Measurements from ENCODE around the gene MISP3. TPM values are rescaled to one million over a fixed set of nuclear protein-coding genes. Genes with fewer than 3 reads are reported as not detected.
"Not testable (repeated sequence)": the region's sequence is repeated elsewhere in the genome, so short reads cannot be mapped to it uniquely, and the experiment has no call there.

The MISP3 gene
- total RNA-seq, 1 donor from 2014 or later, result 2.7 TPM

GRCh38 chr19:14030997-14031718, 41.4 kb upstream of the MISP3 start:
- H3K4me3 ChIP-seq, result peak overlapping the region; percentile 54 to 63
- H3K27me3 ChIP-seq, result no peaks in the 10 kb centered on the region
- H3K27ac ChIP-seq, result peak overlapping the region; percentile 72
- TF ChIP-seq CTCF (IDR thresholded peaks at IDR 0.05), result no peak
- TF ChIP-seq POLR2A (IDR thresholded peaks at IDR 0.05), result no peak
- TF ChIP-seq POLR2AphosphoS5 (IDR thresholded peaks at IDR 0.05; ENCODE audit: insufficient read depth in 1 of 2, low read depth in 1 of 2), result no peak
- H3K9me3 ChIP-seq, result no peaks in the 10 kb centered on the region
- peaks cover 15% of the 10 kb centered on the region for H3K4me1 ChIP-seq
- no peaks in the 10 kb centered on the region for H3K36me3 ChIP-seq
- no peak for DNase-seq (ENCODE audit: extremely low spot score in 2 of 2)
- intact Hi-C loops (cut with DNase I), result no loop called here

GRCh38 chr19:14031719-14032480, 40.7 kb upstream of the MISP3 start, which contains the start of gene IL27RA:
Gene IL27RA (plus strand): TSS chr19:14031762. CDS start chr19:14031873, 111 bp downstream.
- TF ChIP-seq CTCF (IDR thresholded peaks at IDR 0.05) (peak in 1 of 3 experiments; percentile 42), POLR2AphosphoS5 (IDR thresholded peaks at IDR 0.05; ENCODE audit: insufficient read depth in 1 of 2, low read depth in 1 of 2) (peak in 1 of 2 donors; percentile 51), POLR2A (IDR thresholded peaks at IDR 0.05) (no peak)
- no peak for DNase-seq (ENCODE audit: extremely low spot score in 2 of 2)

GRCh38 chr19:14033946-14034345, 38.6 kb upstream of the MISP3 start:
- TF ChIP-seq POLR2AphosphoS5 (IDR thresholded peaks at IDR 0.05; ENCODE audit: insufficient read depth in 1 of 2, low read depth in 1 of 2), result no peak
- no peak for TF ChIP-seq POLR2A (IDR thresholded peaks at IDR 0.05)
- TF ChIP-seq CTCF (IDR thresholded peaks at IDR 0.05), result no peak
- no peak overlapping the region for H3K4me3 ChIP-seq
- no peak for DNase-seq (ENCODE audit: extremely low spot score in 2 of 2)
- H3K4me1 ChIP-seq, result peaks cover 15% of the 10 kb centered on the region
- no peaks in the 10 kb centered on the region for H3K9me3 ChIP-seq
- no peak overlapping the region for H3K27ac ChIP-seq
- no peaks in the 10 kb centered on the region for H3K36me3 ChIP-seq
- no peaks in the 10 kb centered on the region for H3K27me3 ChIP-seq
- intact Hi-C loops (cut with DNase I), result no loop called here

More at GRCh38 chr19:14031719-14032480, 40.7 kb upstream of the MISP3 start, which contains the start of gene IL27RA:
- peak within 1 kb of the TSS; percentile 72 for H3K27ac ChIP-seq
- no peaks in the 10 kb centered on the region for H3K27me3 ChIP-seq
- peak within 1 kb of the TSS; percentile 54 to 63 for H3K4me3 ChIP-seq
- H3K36me3 ChIP-seq, result no peaks in the 10 kb centered on the region
- intact Hi-C loops (cut with DNase I), result no loop called here
- no peaks in the 10 kb centered on the region for H3K9me3 ChIP-seq
- peaks cover 15% of the 10 kb centered on the region for H3K4me1 ChIP-seq

GRCh38 chr19:14035159-14035558, 37.4 kb upstream of the MISP3 start:
- H3K9me3 ChIP-seq; H3K4me3 ChIP-seq; DNase-seq (ENCODE audit: extremely low spot score in 2 of 2); intact Hi-C loops (cut with DNase I); H3K27me3 ChIP-seq; H3K36me3 ChIP-seq; H3K27ac ChIP-seq: not testable (repeated sequence)
- H3K4me1 ChIP-seq, result peaks cover 15% of the 10 kb centered on the region

- intact Hi-C loops (cut with DNase I), result no loop called here
- Histone ChIP-seq H3K4me3 (no peak overlapping the region), H3K4me1 (peaks cover 15% of the 10 kb centered on the region), H3K27ac (no peak overlapping the region), H3K36me3 (no peaks in the 10 kb centered on the region), H3K9me3 (no peaks in the 10 kb centered on the region), H3K27me3 (no peaks in the 10 kb centered on the region)
- TF ChIP-seq POLR2AphosphoS5 (IDR thresholded peaks at IDR 0.05; ENCODE audit: insufficient read depth in 1 of 2, low read depth in 1 of 2) (no peak), POLR2A (IDR thresholded peaks at IDR 0.05) (no peak), CTCF (IDR thresholded peaks at IDR 0.05) (no peak)
- no peak for DNase-seq (ENCODE audit: extremely low spot score in 2 of 2)
Measured at GRCh38 chr19:14035706-14036105, 36.9 kb upstream of the MISP3 start.
